ENCODE measurements around the gene FOXL3.

- TF ChIP-seq CTCF (IDR thresholded peaks at IDR 0.05) = no peak
- no peak for TF ChIP-seq POLR2A (IDR thresholded peaks at IDR 0.05)
- no peak for TF ChIP-seq POLR2AphosphoS5 (IDR thresholded peaks at IDR 0.05)
These were observed 17.8 kb upstream of the FOXL3 start for GRCh38 chr7:272108-272615.
